SU-DHL-6 (cell line): ENCODE data around the gene AGAP9.
"Not testable (repeated sequence)": the region's sequence is repeated elsewhere in the genome, so short reads cannot be mapped to it uniquely, and the experiment has no call there.

ENCODE experiments used
- EZH2phosphoT487 ChIP-seq: fragments of 200-600 bp; sonication (generic), shearing (Covaris generic); conservative IDR thresholded peaks from 2 replicates; pipeline ENCODE4 v1.6.1; 2018; ENCODE audit warnings: mild to moderate bottlenecking, antibody characterized with exemption, low read length, moderate library complexity, mixed read lengths
- TF ChIP-seq, protein P1 (sequence below): fragments of 200-600 bp; sonication (generic); IDR thresholded peaks from one replicate; pipeline ENCODE4 v1.5.1; 2017; ENCODE audit warnings: antibody characterized with exemption, mild to moderate bottlenecking, low read length, moderate library complexity; ENCODE audit not compliant: insufficient read depth, poor library complexity, severe bottlenecking

DNA sequence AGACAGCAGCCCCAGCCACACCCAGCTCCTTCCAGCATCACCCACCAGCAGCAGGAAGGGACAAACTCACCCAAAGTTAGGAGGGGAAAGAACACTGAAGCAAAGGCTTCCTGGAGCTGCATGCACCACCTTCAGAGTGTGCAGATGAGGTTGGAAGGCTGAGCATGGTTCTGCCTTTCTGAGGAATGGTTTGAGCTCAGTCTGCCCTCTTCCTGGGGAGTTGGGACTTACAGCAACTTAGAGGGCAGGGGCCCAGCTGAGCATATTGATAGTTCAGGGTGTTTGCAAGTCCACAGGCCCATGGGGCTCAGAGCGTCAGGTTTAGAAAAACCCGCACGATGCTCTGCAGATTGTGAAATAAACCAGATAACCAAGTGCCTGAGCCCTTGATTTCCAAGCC, 43.3 kb downstream of the AGAP9 start:
- TF ChIP-seq, protein P1, sequence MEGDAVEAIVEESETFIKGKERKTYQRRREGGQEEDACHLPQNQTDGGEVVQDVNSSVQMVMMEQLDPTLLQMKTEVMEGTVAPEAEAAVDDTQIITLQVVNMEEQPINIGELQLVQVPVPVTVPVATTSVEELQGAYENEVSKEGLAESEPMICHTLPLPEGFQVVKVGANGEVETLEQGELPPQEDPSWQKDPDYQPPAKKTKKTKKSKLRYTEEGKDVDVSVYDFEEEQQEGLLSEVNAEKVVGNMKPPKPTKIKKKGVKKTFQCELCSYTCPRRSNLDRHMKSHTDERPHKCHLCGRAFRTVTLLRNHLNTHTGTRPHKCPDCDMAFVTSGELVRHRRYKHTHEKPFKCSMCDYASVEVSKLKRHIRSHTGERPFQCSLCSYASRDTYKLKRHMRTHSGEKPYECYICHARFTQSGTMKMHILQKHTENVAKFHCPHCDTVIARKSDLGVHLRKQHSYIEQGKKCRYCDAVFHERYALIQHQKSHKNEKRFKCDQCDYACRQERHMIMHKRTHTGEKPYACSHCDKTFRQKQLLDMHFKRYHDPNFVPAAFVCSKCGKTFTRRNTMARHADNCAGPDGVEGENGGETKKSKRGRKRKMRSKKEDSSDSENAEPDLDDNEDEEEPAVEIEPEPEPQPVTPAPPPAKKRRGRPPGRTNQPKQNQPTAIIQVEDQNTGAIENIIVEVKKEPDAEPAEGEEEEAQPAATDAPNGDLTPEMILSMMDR = not testable (repeated sequence)
- not testable (repeated sequence) for TF ChIP-seq EZH2phosphoT487
